Activated CD4-positive, alpha-beta T cell treated with anti-CD3 and anti-CD28 coated beads, Interleukin-2, amount 50 U/mL, for 4 hours (primary cell): ENCODE data around the gene USP2.

ENCODE experiments used
- DNase-seq, 2 experiments: peaks; one replicate each; pipeline ENCODE4 v3.0.0-alpha.2; 2020

The USP2 gene

DNA sequence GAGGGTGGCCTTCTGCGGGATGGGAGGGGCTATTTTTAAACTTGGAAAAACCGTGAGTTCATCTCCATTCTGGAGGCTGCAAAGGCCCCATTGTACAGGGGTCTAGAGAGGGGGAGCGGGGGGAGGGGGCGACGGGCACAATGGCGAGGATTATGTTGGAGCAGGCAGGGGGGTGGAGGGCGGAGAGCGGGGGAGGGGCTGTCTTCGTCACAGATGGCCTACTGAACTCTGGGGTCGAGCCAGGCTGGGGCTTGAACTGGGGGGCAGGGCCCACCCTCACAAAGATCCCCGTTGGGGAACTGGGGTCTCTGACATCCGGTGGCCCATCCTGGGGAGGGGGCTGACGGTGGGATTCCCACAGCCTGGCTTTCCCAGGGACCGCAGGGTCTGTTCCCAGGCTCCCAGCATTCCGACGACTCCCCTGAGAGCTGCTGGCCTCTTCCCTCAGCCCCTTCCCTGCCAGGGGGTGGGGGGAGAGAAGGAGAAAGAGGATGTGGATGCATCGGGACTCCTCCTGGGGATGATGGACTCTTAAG lies 61.2 kb downstream of the USP2 start:
- no peak for DNase-seq

DNA sequence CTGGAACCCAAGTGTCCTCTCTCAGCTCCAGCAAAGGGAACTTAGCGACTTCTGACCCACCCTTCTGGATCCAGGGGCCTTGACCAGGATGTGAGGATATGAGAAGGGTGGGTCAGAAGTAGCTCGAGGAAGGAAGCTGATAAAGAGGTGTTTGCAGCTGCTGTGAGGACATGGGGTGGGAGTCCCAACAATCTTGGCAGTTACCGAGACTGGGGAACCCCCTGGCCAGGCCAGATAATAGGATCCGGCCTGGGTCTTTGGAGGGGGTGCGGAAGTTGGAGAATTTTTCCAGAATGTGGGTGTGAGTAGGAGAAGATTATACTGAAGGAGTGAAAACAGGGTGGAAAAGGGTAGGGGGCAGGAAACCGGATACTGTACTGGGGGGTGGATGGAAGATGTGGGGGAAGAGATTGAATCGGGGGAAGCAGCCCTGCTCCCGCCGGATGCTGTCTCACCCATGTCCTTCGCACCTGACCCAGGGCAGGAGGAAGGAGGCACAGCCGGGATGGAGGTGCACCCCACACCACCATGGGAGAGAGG lies 61.7 kb downstream of the USP2 start:
- no peak for DNase-seq

GRCh38 chr11:119319136-119319699 lies 62.3 kb downstream of the USP2 start:
- no peak for DNase-seq

DNA sequence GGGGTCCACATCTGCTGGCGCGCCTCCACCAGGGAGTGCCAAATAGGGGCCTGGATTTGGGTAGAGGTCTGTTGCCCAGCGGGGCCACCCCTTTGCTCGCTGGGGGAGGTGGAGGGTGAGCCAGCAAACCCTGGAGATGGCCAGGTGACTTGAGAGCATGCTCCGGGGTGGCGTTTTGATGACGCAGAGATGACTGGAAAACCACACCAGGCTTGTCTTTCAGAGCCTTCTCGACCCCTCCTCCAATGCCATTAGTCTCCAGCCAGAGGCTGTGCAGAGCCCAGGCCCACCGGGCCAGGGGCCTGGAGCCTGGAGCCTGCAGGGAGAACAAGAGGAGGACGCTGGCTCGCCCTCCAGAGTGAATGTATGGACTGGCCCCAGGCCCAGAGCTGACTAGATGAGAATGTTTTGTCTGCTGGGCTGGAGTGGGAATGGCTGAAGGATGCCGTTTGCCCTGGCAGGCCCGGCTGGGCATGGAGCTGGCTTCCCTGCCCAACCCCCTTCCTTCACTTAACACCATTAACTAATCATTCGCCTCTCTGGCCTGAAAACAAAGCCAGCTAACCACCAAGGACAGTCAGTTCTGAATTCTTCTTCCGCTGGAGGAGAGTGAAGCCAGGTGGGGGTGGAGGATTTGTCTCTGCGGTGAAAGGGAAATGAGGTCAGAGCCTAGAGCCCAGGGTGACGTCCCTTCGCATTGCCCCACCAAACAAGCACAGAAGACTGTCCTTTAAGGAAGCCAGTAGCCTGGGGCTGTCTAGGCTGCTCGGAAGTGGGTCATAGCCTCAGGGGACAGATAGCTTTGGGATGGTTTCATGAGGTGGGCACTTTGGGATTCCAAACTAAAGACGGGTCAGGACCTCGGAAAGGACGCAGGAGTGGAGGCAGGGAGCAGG lies 63.0 kb downstream of the USP2 start:
- DNase-seq = no peak

DNA sequence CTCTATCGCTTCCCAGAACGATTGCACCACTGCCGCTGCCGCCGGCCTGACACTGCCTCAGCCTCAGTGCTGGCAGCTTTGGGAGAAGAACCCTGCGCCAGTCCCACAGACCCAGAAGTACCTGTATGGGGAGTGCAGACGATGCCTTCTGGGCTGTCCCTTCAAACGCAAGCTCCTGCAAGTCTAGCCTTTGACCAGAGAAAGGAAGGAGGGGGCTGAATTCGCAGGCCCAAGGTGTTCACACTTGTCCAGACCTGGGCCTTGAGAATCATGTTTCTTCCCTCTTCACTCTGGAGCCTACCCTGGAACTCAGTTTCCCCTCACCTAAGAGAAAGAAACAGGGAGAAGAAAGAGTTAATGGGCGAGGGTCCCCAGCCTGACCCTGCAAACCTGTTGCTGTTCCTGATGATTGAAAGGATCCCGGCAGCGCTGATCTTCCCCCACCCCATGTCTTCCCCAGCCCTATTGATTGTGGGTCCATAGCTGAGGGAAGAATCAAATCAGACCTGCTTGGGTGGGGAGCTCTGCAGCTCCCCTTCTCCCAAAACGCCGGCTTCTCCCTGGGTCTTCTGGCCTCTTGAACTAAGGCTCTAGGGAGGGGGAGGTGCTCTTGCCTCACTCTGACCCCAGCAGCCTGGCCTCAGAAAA lies 63.8 kb downstream of the USP2 start:
- no peak for DNase-seq

- DNase-seq = no peak
Measured at GRCh38 chr11:119316729-119317591, 64.5 kb downstream of the USP2 start, which contains the start of gene MCAM. Gene MCAM, minus strand, starts transcription at chr11:119317130. Its CDS starts 29 bp downstream, at chr11:119317101.

DNA sequence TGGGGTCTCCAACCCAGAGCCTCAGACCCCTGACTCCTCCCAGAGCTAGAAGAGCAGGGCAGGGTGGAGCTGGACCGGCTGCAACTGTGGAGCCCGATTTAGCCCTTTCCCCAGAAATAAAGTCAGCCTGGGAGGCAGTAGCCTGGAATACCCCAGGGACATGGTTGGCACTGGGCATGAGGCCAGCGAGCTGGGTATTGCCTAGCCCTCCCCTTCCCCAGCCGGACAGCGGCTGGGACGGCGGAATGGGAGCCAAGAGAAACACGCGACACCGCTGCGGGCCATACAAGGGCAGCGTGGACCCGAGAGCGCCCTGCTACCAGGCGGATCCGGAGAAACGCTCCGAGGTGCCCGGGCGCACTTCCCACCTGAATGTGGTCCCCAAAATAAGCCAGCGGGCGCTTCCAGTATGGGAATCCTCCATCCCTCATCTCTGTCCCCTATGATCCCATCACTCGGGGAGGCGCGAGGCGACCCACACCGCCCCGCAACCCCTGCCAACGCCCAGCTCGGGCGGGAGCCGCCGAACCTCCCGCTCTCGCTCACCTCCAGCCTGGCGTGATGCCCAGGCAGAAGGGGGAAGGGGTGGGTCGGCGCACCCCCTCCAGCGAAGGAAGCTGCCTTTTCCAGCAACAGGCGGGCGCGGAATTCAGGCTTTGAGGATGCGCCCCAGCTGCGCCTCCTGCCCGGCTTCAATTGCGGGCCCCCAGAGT lies 65.3 kb downstream of the USP2 start:
- no peak for DNase-seq

- peak; percentile 52 to 53 for DNase-seq
Measured at GRCh38 chr11:119315131-119316015, 66.1 kb downstream of the USP2 start.

GRCh38 chr11:119314726-119315125 lies 66.8 kb downstream of the USP2 start:
- no peak for DNase-seq

- DNase-seq = no peak
Measured at GRCh38 chr11:119310682-119311052, 70.8 kb downstream of the USP2 start.

- no peak for DNase-seq
Measured at GRCh38 chr11:119309953-119310681, 71.4 kb downstream of the USP2 start.

DNA sequence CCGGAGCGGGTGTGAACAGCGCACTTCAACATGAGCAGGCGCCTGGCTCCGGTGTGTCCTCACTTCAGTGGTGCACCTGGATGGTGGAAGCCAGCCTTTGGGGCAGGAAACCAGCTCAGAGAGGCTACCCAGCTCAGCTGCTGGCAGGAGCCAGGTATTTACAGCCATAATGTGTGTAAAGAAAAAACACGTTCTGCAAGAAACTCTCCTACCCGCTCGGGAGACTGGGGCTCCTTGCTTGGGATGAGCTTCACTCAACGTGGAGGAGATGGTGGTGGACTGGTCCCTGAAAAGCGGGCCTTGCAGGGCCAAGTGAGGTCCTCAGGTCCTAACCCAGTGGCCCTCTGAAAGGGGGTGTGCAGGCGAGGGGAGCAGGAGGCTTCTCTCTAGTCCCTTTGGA lies 72.1 kb downstream of the USP2 start:
- no peak for DNase-seq

DNA sequence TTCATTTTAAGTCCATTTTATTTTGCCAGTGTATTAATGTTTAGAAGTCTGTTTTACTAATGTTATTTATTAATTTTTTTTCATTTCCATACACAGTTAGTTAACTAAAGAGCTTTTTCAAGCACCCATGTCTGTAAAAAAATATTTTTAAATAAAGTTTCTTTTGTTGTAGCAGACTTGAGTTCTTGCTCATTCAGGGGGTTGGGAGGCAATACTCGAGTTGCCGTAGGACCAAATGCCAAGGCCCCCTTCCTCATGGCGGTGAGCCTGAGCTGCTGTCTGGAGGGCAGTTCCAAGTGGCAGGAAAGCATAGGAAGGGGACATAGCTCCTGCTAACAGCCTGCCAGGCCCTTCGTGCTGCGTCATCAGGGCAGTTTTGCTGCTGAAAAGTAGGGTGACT lies 73.5 kb downstream of the USP2 start:
- no peak for DNase-seq

- DNase-seq = no peak
Measured at GRCh38 chr11:119307219-119307618, 74.3 kb downstream of the USP2 start.

- no peak for DNase-seq
Measured at GRCh38 chr11:119306373-119306890, 75.1 kb downstream of the USP2 start.

DNA sequence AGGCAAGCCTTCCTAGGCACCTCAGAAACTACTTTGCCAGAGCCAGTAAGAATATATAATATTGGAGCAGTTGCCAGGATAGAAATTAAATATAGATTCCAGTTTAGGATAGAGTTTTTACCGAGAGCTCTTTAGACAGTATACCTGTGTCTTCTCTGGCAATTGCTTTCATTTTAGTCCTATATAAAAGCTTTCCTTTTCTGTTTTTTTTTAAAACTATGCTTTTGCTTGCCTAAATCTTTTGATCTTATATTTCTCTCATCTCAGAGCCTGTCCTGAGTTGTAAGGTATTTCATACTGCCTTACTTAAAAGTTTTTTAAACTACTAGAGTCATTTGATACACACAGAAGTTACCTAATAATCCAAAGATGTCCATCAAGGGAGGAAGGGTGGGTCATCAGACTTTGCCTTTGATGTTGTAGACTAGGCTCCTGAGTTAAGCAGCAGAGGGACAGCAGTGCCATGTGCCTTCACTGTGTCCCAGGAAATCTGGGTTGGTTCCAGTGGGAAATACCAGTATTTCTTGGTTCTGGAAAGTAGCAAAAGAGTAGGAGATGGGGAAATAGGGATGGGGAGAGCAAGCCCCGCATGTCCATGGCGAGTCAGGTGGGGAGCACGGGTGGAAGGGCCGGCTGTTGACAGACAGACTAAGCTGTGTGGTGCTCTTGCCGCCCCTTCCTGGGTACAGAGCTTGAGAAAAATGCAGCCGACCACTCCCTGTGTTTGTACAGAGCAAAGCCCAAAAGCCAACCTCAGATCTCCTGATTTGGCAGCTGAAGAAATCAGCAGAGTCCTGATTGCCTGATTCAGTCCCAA lies 75.7 kb downstream of the USP2 start:
- DNase-seq = no peak
